Lower leg skin (tissue), 3 donors: ENCODE data around the gene RUSF1.

Experiments used
- CTCF ChIP-seq, 3 donors: fragments of 450-650 bp; IDR thresholded peaks; one replicate each; pipeline ENCODE4 v1.5.1; 2016; ENCODE audit warnings: antibody characterized with exemption in 3 of 3, mild to moderate bottlenecking in 3 of 3, moderate library complexity in 2 of 3
- POLR2A ChIP-seq, 2 donors: fragments of 450-650 bp; IDR thresholded peaks; one replicate each; pipeline ENCODE4 v1.6.1; 2016 to 2017; ENCODE audit warnings: antibody characterized with exemption in 2 of 2, mild to moderate bottlenecking in 1 of 2, moderate library complexity in 1 of 2

- TF ChIP-seq CTCF (IDR thresholded peaks at IDR 0.05), result no peak
- TF ChIP-seq POLR2A (IDR thresholded peaks at IDR 0.05), result no peak
These were observed 6.2 kb downstream of the RUSF1 start for GRCh38 chr16:31501966-31502348.
